ENCODE results near the gene FAU. TPM values are rescaled to one million over a fixed set of nuclear protein-coding genes. Genes with fewer than 3 reads are reported as not detected.
A peak's percentile ranks its signal among the peaks of the same experiment; 100 is the strongest.

Gene FAU
- total and polyA plus RNA-seq, 2 of the 13 experiments (the other 11 are each of a cell fraction or from before 2014, with no cell fraction given), result 374 to 869 TPM

DNA sequence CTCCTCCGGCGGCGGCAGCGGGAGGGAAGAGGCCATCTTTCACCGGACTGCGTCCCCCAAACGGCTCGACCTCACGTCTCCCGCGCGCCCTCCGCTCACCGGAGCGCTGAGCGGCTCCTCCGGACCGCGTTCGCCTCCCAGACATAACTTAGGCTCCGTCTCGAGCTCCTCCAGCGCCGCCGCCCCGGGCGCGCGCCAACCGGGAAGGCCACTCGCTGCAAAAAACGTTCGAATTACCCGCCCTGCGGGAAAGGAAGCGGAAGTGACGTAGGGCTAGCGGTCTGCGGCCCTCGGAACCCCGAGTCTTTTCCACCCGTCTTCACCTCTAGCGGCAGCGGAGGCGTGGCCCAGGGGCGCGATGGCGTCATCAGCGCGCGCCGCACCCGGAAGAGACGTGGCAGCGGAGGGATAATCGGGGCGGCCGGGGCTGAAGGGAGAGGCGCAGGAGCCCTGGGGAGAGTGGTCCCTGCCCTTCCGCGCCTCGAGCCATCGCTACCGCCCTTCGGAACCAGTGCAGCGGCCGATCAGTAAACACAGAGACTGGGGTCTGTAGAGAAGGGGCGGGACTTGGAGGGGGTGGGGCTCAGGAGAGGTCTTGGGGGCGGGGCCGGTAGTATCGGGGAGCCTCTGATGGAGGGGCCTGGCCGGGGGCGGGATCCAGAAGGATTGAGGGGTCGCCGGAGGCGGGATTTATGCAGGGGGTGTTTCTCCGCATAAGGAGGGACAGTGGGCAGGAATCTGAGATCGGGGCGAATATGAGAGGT, 37.9 kb downstream of the FAU start, which contains the start of the genes CDCA5 and ZFPL1 (continued):
- 0 out of 2 replicates have a peak, but pooled peaks have one; percentile 48 for TF ChIP-seq BRCA1 (CRISPR knock-in tag; IDR thresholded peaks at IDR 0.05)
- TF ChIP-seq, protein P1, sequence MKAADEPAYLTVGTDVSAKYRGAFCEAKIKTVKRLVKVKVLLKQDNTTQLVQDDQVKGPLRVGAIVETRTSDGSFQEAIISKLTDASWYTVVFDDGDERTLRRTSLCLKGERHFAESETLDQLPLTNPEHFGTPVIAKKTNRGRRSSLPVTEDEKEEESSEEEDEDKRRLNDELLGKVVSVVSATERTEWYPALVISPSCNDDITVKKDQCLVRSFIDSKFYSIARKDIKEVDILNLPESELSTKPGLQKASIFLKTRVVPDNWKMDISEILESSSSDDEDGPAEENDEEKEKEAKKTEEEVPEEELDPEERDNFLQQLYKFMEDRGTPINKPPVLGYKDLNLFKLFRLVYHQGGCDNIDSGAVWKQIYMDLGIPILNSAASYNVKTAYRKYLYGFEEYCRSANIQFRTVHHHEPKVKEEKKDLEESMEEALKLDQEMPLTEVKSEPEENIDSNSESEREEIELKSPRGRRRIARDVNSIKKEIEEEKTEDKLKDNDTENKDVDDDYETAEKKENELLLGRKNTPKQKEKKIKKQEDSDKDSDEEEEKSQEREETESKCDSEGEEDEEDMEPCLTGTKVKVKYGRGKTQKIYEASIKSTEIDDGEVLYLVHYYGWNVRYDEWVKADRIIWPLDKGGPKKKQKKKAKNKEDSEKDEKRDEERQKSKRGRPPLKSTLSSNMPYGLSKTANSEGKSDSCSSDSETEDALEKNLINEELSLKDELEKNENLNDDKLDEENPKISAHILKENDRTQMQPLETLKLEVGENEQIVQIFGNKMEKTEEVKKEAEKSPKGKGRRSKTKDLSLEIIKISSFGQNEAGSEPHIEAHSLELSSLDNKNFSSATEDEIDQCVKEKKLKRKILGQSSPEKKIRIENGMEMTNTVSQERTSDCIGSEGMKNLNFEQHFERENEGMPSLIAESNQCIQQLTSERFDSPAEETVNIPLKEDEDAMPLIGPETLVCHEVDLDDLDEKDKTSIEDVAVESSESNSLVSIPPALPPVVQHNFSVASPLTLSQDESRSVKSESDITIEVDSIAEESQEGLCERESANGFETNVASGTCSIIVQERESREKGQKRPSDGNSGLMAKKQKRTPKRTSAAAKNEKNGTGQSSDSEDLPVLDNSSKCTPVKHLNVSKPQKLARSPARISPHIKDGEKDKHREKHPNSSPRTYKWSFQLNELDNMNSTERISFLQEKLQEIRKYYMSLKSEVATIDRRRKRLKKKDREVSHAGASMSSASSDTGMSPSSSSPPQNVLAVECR (CRISPR knock-in tag; IDR thresholded peaks at IDR 0.05; ENCODE audit: borderline replicate concordance), result peak; percentile 100
- peak; percentile 39; the same call in 1 of the 2 replicates for TF ChIP-seq RXRB (CRISPR knock-in tag; IDR thresholded peaks at IDR 0.05; ENCODE audit: borderline replicate concordance)
- TF ChIP-seq ZNF556 (CRISPR knock-in tag; IDR thresholded peaks at IDR 0.05; ENCODE audit: borderline replicate concordance), result peak; percentile 87; the same call in 1 of the 2 replicates
- TF ChIP-seq, protein P2, sequence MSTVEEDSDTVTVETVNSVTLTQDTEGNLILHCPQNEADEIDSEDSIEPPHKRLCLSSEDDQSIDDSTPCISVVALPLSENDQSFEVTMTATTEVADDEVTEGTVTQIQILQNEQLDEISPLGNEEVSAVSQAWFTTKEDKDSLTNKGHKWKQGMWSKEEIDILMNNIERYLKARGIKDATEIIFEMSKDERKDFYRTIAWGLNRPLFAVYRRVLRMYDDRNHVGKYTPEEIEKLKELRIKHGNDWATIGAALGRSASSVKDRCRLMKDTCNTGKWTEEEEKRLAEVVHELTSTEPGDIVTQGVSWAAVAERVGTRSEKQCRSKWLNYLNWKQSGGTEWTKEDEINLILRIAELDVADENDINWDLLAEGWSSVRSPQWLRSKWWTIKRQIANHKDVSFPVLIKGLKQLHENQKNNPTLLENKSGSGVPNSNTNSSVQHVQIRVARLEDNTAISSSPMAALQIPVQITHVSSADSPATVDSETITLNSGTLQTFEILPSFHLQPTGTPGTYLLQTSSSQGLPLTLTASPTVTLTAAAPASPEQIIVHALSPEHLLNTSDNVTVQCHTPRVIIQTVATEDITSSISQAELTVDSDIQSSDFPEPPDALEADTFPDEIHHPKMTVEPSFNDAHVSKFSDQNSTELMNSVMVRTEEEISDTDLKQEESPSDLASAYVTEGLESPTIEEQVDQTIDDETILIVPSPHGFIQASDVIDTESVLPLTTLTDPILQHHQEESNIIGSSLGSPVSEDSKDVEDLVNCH (CRISPR knock-in tag; IDR thresholded peaks at IDR 0.05), result no peak
- peak; percentile 64 for TF ChIP-seq KLF11 (CRISPR knock-in tag; IDR thresholded peaks at IDR 0.05)
- peak; percentile 89 for TF ChIP-seq IRF2 (CRISPR knock-in tag; IDR thresholded peaks at IDR 0.05)
- no peak for TF ChIP-seq GTF3A (CRISPR knock-in tag; conservative IDR thresholded peaks at IDR 0.05)
- TF ChIP-seq ZNF432 (CRISPR knock-in tag; IDR thresholded peaks at IDR 0.05; ENCODE audit: borderline replicate concordance), result no peak
- peak; percentile 90 for TF ChIP-seq MIER3 (CRISPR knock-in tag; IDR thresholded peaks at IDR 0.05; ENCODE audit: borderline replicate concordance)
- TF ChIP-seq ZNF530 (CRISPR knock-in tag; IDR thresholded peaks at IDR 0.05; ENCODE audit: low read depth), result no peak
- TF ChIP-seq EHMT2 (IDR thresholded peaks at IDR 0.05; ENCODE audit: borderline replicate concordance, low read depth, low read length), result no peak
- TF ChIP-seq, protein P3, sequence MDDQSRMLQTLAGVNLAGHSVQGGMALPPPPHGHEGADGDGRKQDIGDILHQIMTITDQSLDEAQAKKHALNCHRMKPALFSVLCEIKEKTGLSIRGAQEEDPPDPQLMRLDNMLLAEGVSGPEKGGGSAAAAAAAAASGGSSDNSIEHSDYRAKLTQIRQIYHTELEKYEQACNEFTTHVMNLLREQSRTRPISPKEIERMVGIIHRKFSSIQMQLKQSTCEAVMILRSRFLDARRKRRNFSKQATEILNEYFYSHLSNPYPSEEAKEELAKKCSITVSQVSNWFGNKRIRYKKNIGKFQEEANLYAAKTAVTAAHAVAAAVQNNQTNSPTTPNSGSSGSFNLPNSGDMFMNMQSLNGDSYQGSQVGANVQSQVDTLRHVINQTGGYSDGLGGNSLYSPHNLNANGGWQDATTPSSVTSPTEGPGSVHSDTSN (CRISPR knock-in tag; IDR thresholded peaks at IDR 0.05; ENCODE audit: borderline replicate concordance), result no peak
- no peak for TF ChIP-seq NONO (IDR thresholded peaks at IDR 0.05)
- TF ChIP-seq NONO (CRISPR knock-in tag; conservative IDR thresholded peaks at IDR 0.05), result peak; percentile 93
- 0 out of 2 replicates have a peak, but pooled peaks have one; percentile 41 for TF ChIP-seq ZBTB42 (CRISPR knock-in tag; IDR thresholded peaks at IDR 0.05)
- peak; percentile 99 for TF ChIP-seq PHF20 (CRISPR knock-in tag; IDR thresholded peaks at IDR 0.05)
- TF ChIP-seq, protein P4, sequence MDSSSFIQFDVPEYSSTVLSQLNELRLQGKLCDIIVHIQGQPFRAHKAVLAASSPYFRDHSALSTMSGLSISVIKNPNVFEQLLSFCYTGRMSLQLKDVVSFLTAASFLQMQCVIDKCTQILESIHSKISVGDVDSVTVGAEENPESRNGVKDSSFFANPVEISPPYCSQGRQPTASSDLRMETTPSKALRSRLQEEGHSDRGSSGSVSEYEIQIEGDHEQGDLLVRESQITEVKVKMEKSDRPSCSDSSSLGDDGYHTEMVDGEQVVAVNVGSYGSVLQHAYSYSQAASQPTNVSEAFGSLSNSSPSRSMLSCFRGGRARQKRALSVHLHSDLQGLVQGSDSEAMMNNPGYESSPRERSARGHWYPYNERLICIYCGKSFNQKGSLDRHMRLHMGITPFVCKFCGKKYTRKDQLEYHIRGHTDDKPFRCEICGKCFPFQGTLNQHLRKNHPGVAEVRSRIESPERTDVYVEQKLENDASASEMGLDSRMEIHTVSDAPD (CRISPR knock-in tag; IDR thresholded peaks at IDR 0.05), result peak; percentile 58; the same call in 1 of the 2 replicates
- peak; percentile 68; the same call in 1 of the 2 replicates for TF ChIP-seq ZNF83 (CRISPR knock-in tag; IDR thresholded peaks at IDR 0.05; ENCODE audit: borderline replicate concordance)

Data from HepG2 (cell line).